WTC11 (cell line): ENCODE measurements around the gene OR10G4. TPM values are rescaled to one million over a fixed set of nuclear protein-coding genes. Genes with fewer than 3 reads are reported as not detected.
"Not testable (repeated sequence)": the region's sequence is repeated elsewhere in the genome, so short reads cannot be mapped to it uniquely, and the experiment has no call there.

Experiments
- ATAC-seq: fragments of 200-7000 bp; cut with Tn5 transposase; 2 replicates; pipeline ENCODE4 v1.10.0; 2021; ENCODE audit warnings: mild to moderate bottlenecking, moderate library complexity
- CTCF ChIA-PET: fragments of 300-600 bp; sonication (Branson Sonifier 250); formaldehyde crosslinking; loops from one replicate; lab custom pipeline; 2021; ENCODE audit warnings: antibody characterized with exemption; lab: Charles Lee
- POLR2A ChIA-PET: fragments of 350-600 bp; sonication (Branson Sonifier 250); formaldehyde crosslinking; loops from one replicate; lab custom pipeline; 2021; ENCODE audit warnings: antibody characterized with exemption; lab: Charles Lee
- DNase-seq: peaks from one replicate; pipeline ENCODE4 v3.0.0; 2021; ENCODE audit warnings: low spot score
- H3K27ac Mint-ChIP-seq: 2 replicates; pipeline ENCODE4 v1.8.0; 2021; ENCODE audit warnings: mixed read lengths
- H3K27me3 Mint-ChIP-seq: 2 replicates; pipeline ENCODE4 v1.8.0; 2021; ENCODE audit warnings: low read depth, mild to moderate bottlenecking, moderate library complexity, mixed read lengths
- H3K36me3 Mint-ChIP-seq: 2 replicates; pipeline ENCODE4 v1.8.0; 2021; ENCODE audit warnings: mixed read lengths
- H3K4me1 Mint-ChIP-seq: 2 replicates; pipeline ENCODE4 v1.8.0; 2022; ENCODE audit warnings: mixed read lengths
- H3K4me3 Mint-ChIP-seq: 2 replicates; pipeline ENCODE4 v1.8.0; 2021; ENCODE audit warnings: mild to moderate bottlenecking, moderate library complexity, mixed read lengths
- H3K9me3 Mint-ChIP-seq: 2 replicates; pipeline ENCODE4 v1.8.0; 2021; ENCODE audit warnings: mixed read lengths
- CREM ChIP-seq: sonication (generic); formaldehyde crosslinking; IDR thresholded peaks from 2 replicates; pipeline ENCODE4 v1.8.1; 2022; ENCODE audit warnings: mild to moderate bottlenecking, missing genetic modification reagents, moderate library complexity
- FOXK1 ChIP-seq: sonication (generic); formaldehyde crosslinking; IDR thresholded peaks from 2 replicates; pipeline ENCODE4 v1.8.0; 2022; ENCODE audit warnings: mild to moderate bottlenecking, moderate library complexity, missing genetic modification reagents
- IRF2 ChIP-seq: sonication (generic); formaldehyde crosslinking; IDR thresholded peaks from 2 replicates; pipeline ENCODE4 v1.8.0; 2022; ENCODE audit warnings: low read depth, missing genetic modification reagents, borderline replicate concordance
- JUN ChIP-seq: sonication (generic); formaldehyde crosslinking; IDR thresholded peaks from 2 replicates; pipeline ENCODE4 v1.8.0; 2023; ENCODE audit warnings: mild to moderate bottlenecking, missing genetic modification reagents
- MYBL2 ChIP-seq: sonication (generic); formaldehyde crosslinking; IDR thresholded peaks from 2 replicates; pipeline ENCODE4 v1.8.1; 2023; ENCODE audit warnings: mild to moderate bottlenecking, moderate library complexity, missing genetic modification reagents
- ZNF219 ChIP-seq: sonication (generic); formaldehyde crosslinking; IDR thresholded peaks from 2 replicates; pipeline ENCODE4 v1.8.0; 2023; ENCODE audit warnings: missing genetic modification reagents, mild to moderate bottlenecking, borderline replicate concordance
- ZNF396 ChIP-seq: fragments of 250-450 bp; sonication (Bioruptor Pico); IDR thresholded peaks from 2 replicates; pipeline ENCODE4 v1.8.0; 2021; ENCODE audit warnings: mild to moderate bottlenecking, moderate library complexity, borderline replicate concordance
- ZNF671 ChIP-seq: fragments of 250-450 bp; sonication (Bioruptor Pico); IDR thresholded peaks from 2 replicates; pipeline ENCODE4 v1.8.0; 2021; ENCODE audit warnings: mild to moderate bottlenecking
- total RNA-seq: library from RNA; stranded (reverse); gene quantifications from 3 replicates; pipeline ENCODE4 v1.2.3, GENCODE V29; 2021
- TF ChIP-seq, protein P1 (sequence below): fragments of 200-600 bp; IDR thresholded peaks from 2 replicates; pipeline ENCODE4 v1.8.0; 2022; ENCODE audit warnings: antibody characterized with exemption
- TF ChIP-seq, protein P2 (sequence below): fragments of 250-450 bp; sonication (Bioruptor Pico); IDR thresholded peaks from 2 replicates; pipeline ENCODE4 v1.8.0; 2021; ENCODE audit warnings: mild to moderate bottlenecking
- TF ChIP-seq, protein P3 (sequence below): sonication (generic); formaldehyde crosslinking; IDR thresholded peaks from 2 replicates; pipeline ENCODE4 v1.8.0; 2022; ENCODE audit warnings: missing genetic modification reagents
- TF ChIP-seq, protein P4 (sequence below): fragments of 250-450 bp; sonication (Bioruptor Pico); IDR thresholded peaks from 2 replicates; pipeline ENCODE4 v1.9.0; 2021; ENCODE audit warnings: moderate library complexity, mild to moderate bottlenecking, inconsistent platforms, borderline replicate concordance
- TF ChIP-seq, protein P5 (sequence below): sonication (generic); formaldehyde crosslinking; conservative IDR thresholded peaks from 2 replicates; pipeline ENCODE4 v1.8.1; 2023; ENCODE audit warnings: mild to moderate bottlenecking, low read depth, missing genetic modification reagents, moderate library complexity
- TF ChIP-seq, protein P6 (sequence below): sonication (generic); formaldehyde crosslinking; IDR thresholded peaks from 2 replicates; pipeline ENCODE4 v1.8.1; 2022; ENCODE audit warnings: mild to moderate bottlenecking, missing genetic modification reagents, moderate library complexity, borderline replicate concordance

The OR10G4 gene
- total RNA-seq, 1 experiment from 2014 or later: 0.04 TPM

DNA sequence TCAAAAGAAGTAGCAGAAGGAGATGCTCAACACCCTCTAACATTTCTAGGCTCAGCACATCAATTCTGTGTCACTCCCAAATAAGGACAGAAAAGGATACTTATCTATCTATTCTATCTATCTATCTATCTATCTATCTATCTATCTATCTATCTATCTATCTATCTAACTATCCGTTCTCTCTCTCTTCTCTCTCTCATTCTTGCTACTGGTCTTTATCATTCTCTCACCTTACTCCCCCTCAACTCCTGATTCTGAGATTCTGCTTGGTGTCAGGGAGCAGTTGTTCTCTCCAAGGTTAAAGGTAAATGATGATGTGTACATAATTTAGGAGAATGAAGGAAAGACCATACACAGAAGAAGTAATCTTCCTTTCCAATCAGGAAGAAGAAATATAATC is 17.7 kb upstream of the OR10G4 start, which contains the start of gene OR10G6:
Gene OR10G6 (minus strand): TSS at position 43 of the 400 bp plus-strand sequence. CDS start 0 bp downstream, at position 43.
- H3K9me3 Mint-ChIP-seq: no peaks in the 10 kb centered on the region
- CTCF ChIA-PET: no interaction called here
- TF ChIP-seq, protein P1, sequence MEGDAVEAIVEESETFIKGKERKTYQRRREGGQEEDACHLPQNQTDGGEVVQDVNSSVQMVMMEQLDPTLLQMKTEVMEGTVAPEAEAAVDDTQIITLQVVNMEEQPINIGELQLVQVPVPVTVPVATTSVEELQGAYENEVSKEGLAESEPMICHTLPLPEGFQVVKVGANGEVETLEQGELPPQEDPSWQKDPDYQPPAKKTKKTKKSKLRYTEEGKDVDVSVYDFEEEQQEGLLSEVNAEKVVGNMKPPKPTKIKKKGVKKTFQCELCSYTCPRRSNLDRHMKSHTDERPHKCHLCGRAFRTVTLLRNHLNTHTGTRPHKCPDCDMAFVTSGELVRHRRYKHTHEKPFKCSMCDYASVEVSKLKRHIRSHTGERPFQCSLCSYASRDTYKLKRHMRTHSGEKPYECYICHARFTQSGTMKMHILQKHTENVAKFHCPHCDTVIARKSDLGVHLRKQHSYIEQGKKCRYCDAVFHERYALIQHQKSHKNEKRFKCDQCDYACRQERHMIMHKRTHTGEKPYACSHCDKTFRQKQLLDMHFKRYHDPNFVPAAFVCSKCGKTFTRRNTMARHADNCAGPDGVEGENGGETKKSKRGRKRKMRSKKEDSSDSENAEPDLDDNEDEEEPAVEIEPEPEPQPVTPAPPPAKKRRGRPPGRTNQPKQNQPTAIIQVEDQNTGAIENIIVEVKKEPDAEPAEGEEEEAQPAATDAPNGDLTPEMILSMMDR: no peak
- TF ChIP-seq, protein P2, sequence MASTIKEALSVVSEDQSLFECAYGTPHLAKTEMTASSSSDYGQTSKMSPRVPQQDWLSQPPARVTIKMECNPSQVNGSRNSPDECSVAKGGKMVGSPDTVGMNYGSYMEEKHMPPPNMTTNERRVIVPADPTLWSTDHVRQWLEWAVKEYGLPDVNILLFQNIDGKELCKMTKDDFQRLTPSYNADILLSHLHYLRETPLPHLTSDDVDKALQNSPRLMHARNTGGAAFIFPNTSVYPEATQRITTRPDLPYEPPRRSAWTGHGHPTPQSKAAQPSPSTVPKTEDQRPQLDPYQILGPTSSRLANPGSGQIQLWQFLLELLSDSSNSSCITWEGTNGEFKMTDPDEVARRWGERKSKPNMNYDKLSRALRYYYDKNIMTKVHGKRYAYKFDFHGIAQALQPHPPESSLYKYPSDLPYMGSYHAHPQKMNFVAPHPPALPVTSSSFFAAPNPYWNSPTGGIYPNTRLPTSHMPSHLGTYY (CRISPR knock-in tag): no peak
- TF ChIP-seq MYBL2 (CRISPR knock-in tag): no peak
- TF ChIP-seq ZNF219 (CRISPR knock-in tag): no peak
- TF ChIP-seq CREM (CRISPR knock-in tag): no peak
- TF ChIP-seq, protein P3, sequence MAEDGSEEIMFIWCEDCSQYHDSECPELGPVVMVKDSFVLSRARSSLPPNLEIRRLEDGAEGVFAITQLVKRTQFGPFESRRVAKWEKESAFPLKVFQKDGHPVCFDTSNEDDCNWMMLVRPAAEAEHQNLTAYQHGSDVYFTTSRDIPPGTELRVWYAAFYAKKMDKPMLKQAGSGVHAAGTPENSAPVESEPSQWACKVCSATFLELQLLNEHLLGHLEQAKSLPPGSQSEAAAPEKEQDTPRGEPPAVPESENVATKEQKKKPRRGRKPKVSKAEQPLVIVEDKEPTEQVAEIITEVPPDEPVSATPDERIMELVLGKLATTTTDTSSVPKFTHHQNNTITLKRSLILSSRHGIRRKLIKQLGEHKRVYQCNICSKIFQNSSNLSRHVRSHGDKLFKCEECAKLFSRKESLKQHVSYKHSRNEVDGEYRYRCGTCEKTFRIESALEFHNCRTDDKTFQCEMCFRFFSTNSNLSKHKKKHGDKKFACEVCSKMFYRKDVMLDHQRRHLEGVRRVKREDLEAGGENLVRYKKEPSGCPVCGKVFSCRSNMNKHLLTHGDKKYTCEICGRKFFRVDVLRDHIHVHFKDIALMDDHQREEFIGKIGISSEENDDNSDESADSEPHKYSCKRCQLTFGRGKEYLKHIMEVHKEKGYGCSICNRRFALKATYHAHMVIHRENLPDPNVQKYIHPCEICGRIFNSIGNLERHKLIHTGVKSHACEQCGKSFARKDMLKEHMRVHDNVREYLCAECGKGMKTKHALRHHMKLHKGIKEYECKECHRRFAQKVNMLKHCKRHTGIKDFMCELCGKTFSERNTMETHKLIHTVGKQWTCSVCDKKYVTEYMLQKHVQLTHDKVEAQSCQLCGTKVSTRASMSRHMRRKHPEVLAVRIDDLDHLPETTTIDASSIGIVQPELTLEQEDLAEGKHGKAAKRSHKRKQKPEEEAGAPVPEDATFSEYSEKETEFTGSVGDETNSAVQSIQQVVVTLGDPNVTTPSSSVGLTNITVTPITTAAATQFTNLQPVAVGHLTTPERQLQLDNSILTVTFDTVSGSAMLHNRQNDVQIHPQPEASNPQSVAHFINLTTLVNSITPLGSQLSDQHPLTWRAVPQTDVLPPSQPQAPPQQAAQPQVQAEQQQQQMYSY: no peak
- no peak for TF ChIP-seq IRF2 (CRISPR knock-in tag)
- no peak for TF ChIP-seq FOXK1 (CRISPR knock-in tag)
- TF ChIP-seq, protein P4, sequence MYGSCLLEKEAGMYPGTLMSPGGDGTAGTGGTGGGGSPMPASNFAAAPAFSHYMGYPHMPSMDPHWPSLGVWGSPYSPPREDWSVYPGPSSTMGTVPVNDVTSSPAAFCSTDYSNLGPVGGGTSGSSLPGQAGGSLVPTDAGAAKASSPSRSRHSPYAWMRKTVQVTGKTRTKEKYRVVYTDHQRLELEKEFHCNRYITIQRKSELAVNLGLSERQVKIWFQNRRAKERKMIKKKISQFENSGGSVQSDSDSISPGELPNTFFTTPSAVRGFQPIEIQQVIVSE (CRISPR knock-in tag): no peak
- TF ChIP-seq, protein P5, sequence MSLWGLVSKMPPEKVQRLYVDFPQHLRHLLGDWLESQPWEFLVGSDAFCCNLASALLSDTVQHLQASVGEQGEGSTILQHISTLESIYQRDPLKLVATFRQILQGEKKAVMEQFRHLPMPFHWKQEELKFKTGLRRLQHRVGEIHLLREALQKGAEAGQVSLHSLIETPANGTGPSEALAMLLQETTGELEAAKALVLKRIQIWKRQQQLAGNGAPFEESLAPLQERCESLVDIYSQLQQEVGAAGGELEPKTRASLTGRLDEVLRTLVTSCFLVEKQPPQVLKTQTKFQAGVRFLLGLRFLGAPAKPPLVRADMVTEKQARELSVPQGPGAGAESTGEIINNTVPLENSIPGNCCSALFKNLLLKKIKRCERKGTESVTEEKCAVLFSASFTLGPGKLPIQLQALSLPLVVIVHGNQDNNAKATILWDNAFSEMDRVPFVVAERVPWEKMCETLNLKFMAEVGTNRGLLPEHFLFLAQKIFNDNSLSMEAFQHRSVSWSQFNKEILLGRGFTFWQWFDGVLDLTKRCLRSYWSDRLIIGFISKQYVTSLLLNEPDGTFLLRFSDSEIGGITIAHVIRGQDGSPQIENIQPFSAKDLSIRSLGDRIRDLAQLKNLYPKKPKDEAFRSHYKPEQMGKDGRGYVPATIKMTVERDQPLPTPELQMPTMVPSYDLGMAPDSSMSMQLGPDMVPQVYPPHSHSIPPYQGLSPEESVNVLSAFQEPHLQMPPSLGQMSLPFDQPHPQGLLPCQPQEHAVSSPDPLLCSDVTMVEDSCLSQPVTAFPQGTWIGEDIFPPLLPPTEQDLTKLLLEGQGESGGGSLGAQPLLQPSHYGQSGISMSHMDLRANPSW (CRISPR knock-in tag): no peak
- no peak for TF ChIP-seq ZNF396 (CRISPR knock-in tag)
- no peak for TF ChIP-seq ZNF671 (CRISPR knock-in tag)
- TF ChIP-seq, protein P6, sequence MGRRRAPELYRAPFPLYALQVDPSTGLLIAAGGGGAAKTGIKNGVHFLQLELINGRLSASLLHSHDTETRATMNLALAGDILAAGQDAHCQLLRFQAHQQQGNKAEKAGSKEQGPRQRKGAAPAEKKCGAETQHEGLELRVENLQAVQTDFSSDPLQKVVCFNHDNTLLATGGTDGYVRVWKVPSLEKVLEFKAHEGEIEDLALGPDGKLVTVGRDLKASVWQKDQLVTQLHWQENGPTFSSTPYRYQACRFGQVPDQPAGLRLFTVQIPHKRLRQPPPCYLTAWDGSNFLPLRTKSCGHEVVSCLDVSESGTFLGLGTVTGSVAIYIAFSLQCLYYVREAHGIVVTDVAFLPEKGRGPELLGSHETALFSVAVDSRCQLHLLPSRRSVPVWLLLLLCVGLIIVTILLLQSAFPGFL: no peak
- no peak for TF ChIP-seq JUN (CRISPR knock-in tag)
- TF ChIP-seq, all 79 proteins: peak for 0
- Mint-ChIP-seq H3K36me3 (no peaks in the 10 kb centered on the region), H3K27ac (no peak within 1 kb of the TSS), H3K4me1 (0 out of 2 replicates have a peak, but pooled peaks cover 3% of the 10 kb centered on the region), H3K27me3 (no peaks in the 10 kb centered on the region), H3K4me3 (no peak within 1 kb of the TSS)
- no peak for DNase-seq
- ATAC-seq: no peak
- POLR2A ChIA-PET: no interaction called here

DNA sequence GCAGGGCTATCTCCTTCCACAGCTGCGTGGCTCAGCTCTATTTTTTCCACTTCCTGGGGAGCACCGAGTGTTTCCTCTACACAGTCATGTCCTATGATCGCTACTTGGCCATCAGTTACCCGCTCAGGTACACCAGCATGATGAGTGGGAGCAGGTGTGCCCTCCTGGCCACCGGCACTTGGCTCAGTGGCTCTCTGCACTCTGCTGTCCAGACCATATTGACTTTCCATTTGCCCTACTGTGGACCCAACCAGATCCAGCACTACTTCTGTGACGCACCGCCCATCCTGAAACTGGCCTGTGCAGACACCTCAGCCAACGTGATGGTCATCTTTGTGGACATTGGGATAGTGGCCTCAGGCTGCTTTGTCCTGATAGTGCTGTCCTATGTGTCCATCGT is 3.0 kb downstream of the OR10G4 start:
- ATAC-seq, DNase-seq, H3K36me3 Mint-ChIP-seq, H3K4me3 Mint-ChIP-seq, H3K9me3 Mint-ChIP-seq, H3K27me3 Mint-ChIP-seq, POLR2A ChIA-PET, H3K27ac Mint-ChIP-seq, CTCF ChIA-PET: not testable (repeated sequence)
- peaks cover 14% of the 10 kb centered on the region for H3K4me1 Mint-ChIP-seq
